ENCODE measurements around the gene RHBDD2.
"Not testable (repeated sequence)": the region's sequence is repeated elsewhere in the genome, so short reads cannot be mapped to it uniquely, and the experiment has no call there.

Gene RHBDD2

GRCh38 chr7:75878769-75879611 lies at the start of gene RHBDD2:
RHBDD2 (plus strand) TSS chr7:75879034; CDS start chr7:75879083, 49 bp downstream.
- peak; percentile 92 for DNase-seq

- not testable (repeated sequence) for DNase-seq
Measured at GRCh38 chr7:75829656-75830055, 49.2 kb upstream of the RHBDD2 start.

- DNase-seq, result no peak
Measured at GRCh38 chr7:75830978-75831377, 47.9 kb upstream of the RHBDD2 start.

- DNase-seq, result not testable (repeated sequence)
Measured at GRCh38 chr7:75833662-75834061, 45.2 kb upstream of the RHBDD2 start.

- DNase-seq, result no peak
Measured at GRCh38 chr7:75835688-75836285, 43.0 kb upstream of the RHBDD2 start.

- DNase-seq, result no peak
Measured at GRCh38 chr7:75836798-75837197, 42.0 kb upstream of the RHBDD2 start.

- not testable (repeated sequence) for DNase-seq
Measured at GRCh38 chr7:75838281-75838930, 40.4 kb upstream of the RHBDD2 start.

GRCh38 chr7:75840029-75840428 lies 38.8 kb upstream of the RHBDD2 start:
- DNase-seq, result no peak

GRCh38 chr7:75842836-75843446 lies 35.9 kb upstream of the RHBDD2 start:
- DNase-seq, result no peak

- DNase-seq, result no peak
Measured at GRCh38 chr7:75843613-75844116, 35.2 kb upstream of the RHBDD2 start.

GRCh38 chr7:75844158-75844557 lies 34.7 kb upstream of the RHBDD2 start:
- no peak for DNase-seq

- not testable (repeated sequence) for DNase-seq
Measured at GRCh38 chr7:75845132-75845531, 33.7 kb upstream of the RHBDD2 start.

GRCh38 chr7:75847707-75848106 lies 31.1 kb upstream of the RHBDD2 start:
- no peak for DNase-seq

GRCh38 chr7:75849573-75849972 lies 29.3 kb upstream of the RHBDD2 start:
- DNase-seq, result no peak

- no peak for DNase-seq
Measured at GRCh38 chr7:75850235-75850634, 28.6 kb upstream of the RHBDD2 start.

GRCh38 chr7:75854233-75854632 lies 24.6 kb upstream of the RHBDD2 start:
- no peak for DNase-seq

- DNase-seq, result not testable (repeated sequence)
Measured at GRCh38 chr7:75854813-75855345, 24.0 kb upstream of the RHBDD2 start.

- DNase-seq, result no peak
Measured at GRCh38 chr7:75856536-75856935, 22.3 kb upstream of the RHBDD2 start.

GRCh38 chr7:75858410-75858809 lies 20.4 kb upstream of the RHBDD2 start:
- no peak for DNase-seq

GRCh38 chr7:75861636-75862035 lies 17.2 kb upstream of the RHBDD2 start:
- no peak for DNase-seq

- DNase-seq, result not testable (repeated sequence)
Measured at GRCh38 chr7:75864251-75864650, 14.6 kb upstream of the RHBDD2 start.

- DNase-seq, result no peak
Measured at GRCh38 chr7:75866114-75866488, 12.7 kb upstream of the RHBDD2 start.
